Endothelial cell of umbilical vein (primary cell): ENCODE measurements around the gene STK17A. TPM values are rescaled to one million over a fixed set of nuclear protein-coding genes. Genes with fewer than 3 reads are reported as not detected.

Experiments used
- BruUV-seq: library from RNA; stranded (reverse); fragments of 400-500 nt; replicated peaks from 2 replicates; lab custom pipeline; 2021; lab: Mats Ljungman, UMichigan
- CTCF ChIA-PET: fragments of 300-600, 350-600 bp; sonication (Branson Sonifier 250); formaldehyde crosslinking; loops from one replicate; lab custom pipeline; 2021; ENCODE audit warnings: antibody characterized with exemption, inconsistent platforms; lab: Charles Lee
- POLR2A ChIA-PET: fragments of 300-600, 350-600 bp; sonication (Branson Sonifier 250); formaldehyde crosslinking; loops from one replicate; lab custom pipeline; 2021; ENCODE audit warnings: antibody characterized with exemption, inconsistent platforms; lab: Charles Lee
- DNase-seq: peaks from one replicate; pipeline ENCODE4 v3.0.0-alpha.2; 2011; ENCODE audit warnings: low read depth, low spot score
- FAIRE-seq: peaks from 2 replicates; lab custom pipeline; 2011; peaks lifted over from hg19 to GRCh38; lab: Jason Lieb, UNC
- H2AFZ ChIP-seq: 2 replicates; pipeline ENCODE4 v1.6.0; 2012; ENCODE audit warnings: low read depth, low read length, control low read depth, inconsistent platforms
- H3K27ac ChIP-seq: 2 replicates; pipeline ENCODE4 v1.5.1; 2011; ENCODE audit warnings: low read depth, mild to moderate bottlenecking, control low read depth, low read length, moderate library complexity; ENCODE audit not compliant: insufficient read depth
- H3K27me3 ChIP-seq, 2 experiments: 2 replicates each; pipeline versions ENCODE4 v1.6.0 to v1.6.1; 2011; ENCODE audit warnings: low read length in 2 of 2, mixed read lengths in 1 of 2; ENCODE audit not compliant: control insufficient read depth in 2 of 2, insufficient read depth in 2 of 2
- H3K36me3 ChIP-seq, 2 experiments: 2 replicates in 1 of 2; 3 replicates in 1 of 2; pipeline ENCODE4 v1.5.1; 2011; ENCODE audit warnings: low read length in 2 of 2, mild to moderate bottlenecking in 1 of 2, moderate library complexity in 1 of 2; ENCODE audit not compliant: control insufficient read depth in 2 of 2, insufficient read depth in 2 of 2; ENCODE audit errors: extremely low read depth in 1 of 2
- H3K4me1 ChIP-seq: 3 replicates; pipeline ENCODE4 v1.5.1; 2011; ENCODE audit warnings: mild to moderate bottlenecking, low read length; ENCODE audit not compliant: control insufficient read depth, insufficient read depth; ENCODE audit errors: extremely low read depth
- H3K4me2 ChIP-seq: 2 replicates; pipeline ENCODE4 v1.6.1; 2011; ENCODE audit warnings: low read length, control low read depth, mixed read lengths; ENCODE audit not compliant: insufficient read depth
- H3K4me3 ChIP-seq, 3 experiments: fragments of 200-600 bp in 1 of 3; sonication (generic), shearing (Covaris generic) in 1 of 3; replicated peaks in 1 of 3; 2 replicates each; pipeline ENCODE4 v1.5.1; 2011 to 2016; ENCODE audit warnings: control low read depth in 3 of 3, low read length in 3 of 3, mild to moderate bottlenecking in 2 of 3, inconsistent platforms in 1 of 3, low read depth in 1 of 3, moderate library complexity in 1 of 3; ENCODE audit not compliant: insufficient read depth in 1 of 3
- H3K79me2 ChIP-seq: 2 replicates; pipeline ENCODE4 v1.6.0; 2012; ENCODE audit warnings: low read length, inconsistent platforms; ENCODE audit not compliant: control insufficient read depth, insufficient read depth
- H3K9ac ChIP-seq: replicated peaks from 2 replicates; pipeline ENCODE3; 2011; ENCODE audit warnings: low read length, control low read depth; ENCODE audit not compliant: insufficient read depth; ENCODE audit errors: extremely low read depth
- H3K9me1 ChIP-seq: replicated peaks from 3 replicates; pipeline ENCODE4 v1.6.0; 2011; ENCODE audit warnings: mild to moderate bottlenecking, low read length; ENCODE audit not compliant: control insufficient read depth, insufficient read depth; ENCODE audit errors: extremely low read depth
- H3K9me3 ChIP-seq: replicated peaks from 2 replicates; pipeline ENCODE4 v1.5.1; 2012; ENCODE audit warnings: low read length, inconsistent platforms; ENCODE audit not compliant: control insufficient read depth, insufficient read depth
- H4K20me1 ChIP-seq: replicated peaks from 2 replicates; pipeline ENCODE3; 2011; ENCODE audit warnings: mild to moderate bottlenecking, low read length; ENCODE audit not compliant: control insufficient read depth, insufficient read depth; ENCODE audit errors: extremely low read depth
- CTCF ChIP-seq, 2 donors: IDR thresholded peaks; 1 replicate in 1 of 2; 2 replicates in 1 of 2; pipeline ENCODE4 v1.5.1; 2011; ENCODE audit warnings: low read length in 2 of 2, mild to moderate bottlenecking in 2 of 2, moderate library complexity in 2 of 2, control low read depth in 1 of 2, inconsistent platforms in 1 of 2, low read depth in 1 of 2; ENCODE audit not compliant: insufficient read depth in 1 of 2; ENCODE audit errors: extremely low read depth in 1 of 2
- EZH2 ChIP-seq: IDR thresholded peaks from 2 replicates; pipeline ENCODE4 v1.6.1; 2012; ENCODE audit warnings: borderline replicate concordance, low read depth, mild to moderate bottlenecking, moderate library complexity, low read length, inconsistent platforms; ENCODE audit not compliant: severe bottlenecking
- FOS ChIP-seq: IDR thresholded peaks from 2 replicates; pipeline ENCODE4 v1.6.1; 2011; ENCODE audit warnings: mild to moderate bottlenecking, low read length, moderate library complexity, borderline replicate concordance; ENCODE audit not compliant: insufficient read depth
- GATA2 ChIP-seq: IDR thresholded peaks from 2 replicates; pipeline ENCODE4 v1.7.0; 2011; ENCODE audit warnings: low read depth, mild to moderate bottlenecking, moderate library complexity, mixed read lengths, low read length; ENCODE audit not compliant: insufficient read length, insufficient read depth
- JUN ChIP-seq: IDR thresholded peaks from 2 replicates; pipeline ENCODE4 v1.6.1; 2011; ENCODE audit warnings: borderline replicate concordance, low read depth; ENCODE audit not compliant: insufficient read length, insufficient read depth
- MAX ChIP-seq: IDR thresholded peaks from 2 replicates; pipeline ENCODE4 v1.6.1; 2011; ENCODE audit not compliant: insufficient read depth, insufficient read length
- MYC ChIP-seq: IDR thresholded peaks from one replicate; pipeline ENCODE4 v1.6.1; 2011; ENCODE audit warnings: mild to moderate bottlenecking, low read depth, low read length
- POLR2A ChIP-seq: IDR thresholded peaks from 2 replicates; pipeline ENCODE4 v1.6.1; 2012; ENCODE audit warnings: low read depth, mild to moderate bottlenecking, control low read depth, low read length
- POLR2AphosphoS5 ChIP-seq: IDR thresholded peaks from 2 replicates; pipeline ENCODE4 v1.6.1; 2012; ENCODE audit warnings: low read depth, mild to moderate bottlenecking, control low read depth, low read length, moderate library complexity; ENCODE audit not compliant: insufficient read depth
- dilution Hi-C: fragments of 300-500 bp; cut with MboI; formaldehyde crosslinking; loops from one replicate; pipeline ENCODE4 v1.15.0; 2019; ENCODE audit warnings: low sequenced_read_pairs; ENCODE audit not compliant: extremely low pct_ligation_motif_present
- intact Hi-C: fragments of 100-400 bp; cut with micrococcal nuclease; formaldehyde crosslinking; loops from one replicate; pipeline ENCODE4 v1.10.0; 2022
- polyA plus RNA-seq, 4 experiments: library from polyadenylated mRNA; depleted of rRNA in 3 of 4; stranded (reverse) in 3 of 4; unstranded in 1 of 4; fragments of >200 nt; gene quantifications; 2 replicates each; pipeline versions ENCODE4 v1.2.1 to v1.2.3, GENCODE V29; 2011 to 2012; ENCODE audit warnings: missing spikeins in 1 of 4
- total RNA-seq: library from RNA; stranded (reverse); gene quantifications from 2 replicates; pipeline ENCODE4 v1.2.3, GENCODE V29; 2021

The STK17A gene
- total and polyA plus RNA-seq, 2 donors (not counting 3 experiments of a cell fraction or from before 2014, with no cell fraction given), result 11.7 to 58.8 TPM

- Histone ChIP-seq H3K36me3 (no peaks in the 10 kb centered on the region), H3K4me1 (no peaks in the 10 kb centered on the region), H3K27me3 (peaks cover 6 to 21% of the 10 kb centered on the region in 2 experiments), H4K20me1 (no peaks in the 10 kb centered on the region), H2AFZ (no peak overlapping the region), H3K4me3 (no peak overlapping the region), H3K27ac (no peak overlapping the region), H3K9me1 (no peaks in the 10 kb centered on the region), H3K79me2 (no peaks in the 10 kb centered on the region), H3K9me3 (no peaks in the 10 kb centered on the region), H3K9ac (no peak overlapping the region), H3K4me2 (no peak overlapping the region)
- POLR2A ChIA-PET, result no interaction called here
- DNase-seq, result no peak
- intact Hi-C loops (no loop called here), dilution Hi-C loops (no loop called here)
- no peak for TF ChIP-seq EZH2
- TF ChIP-seq POLR2AphosphoS5, result no peak
- no peak for TF ChIP-seq POLR2A
- no peak for TF ChIP-seq MAX
- no peak for TF ChIP-seq MYC
- TF ChIP-seq CTCF (IDR thresholded peaks at IDR 0.05; ENCODE audit: extremely low read depth in 1 of 2, insufficient read depth in 1 of 2, low read depth in 1 of 2, low read length in 2 of 2), result no peak
- no peak for TF ChIP-seq JUN
- TF ChIP-seq GATA2, result no peak
- no peak for TF ChIP-seq FOS
- peak; percentile 66 for FAIRE-seq
- CTCF ChIA-PET, result no interaction called here
- BruUV-seq, result no TSS peak
Measured at GRCh38 chr7:43542716-43543115, 40.2 kb upstream of the STK17A start.
